ENCODE measurements around the gene ACSF3.

Gene ACSF3

DNA sequence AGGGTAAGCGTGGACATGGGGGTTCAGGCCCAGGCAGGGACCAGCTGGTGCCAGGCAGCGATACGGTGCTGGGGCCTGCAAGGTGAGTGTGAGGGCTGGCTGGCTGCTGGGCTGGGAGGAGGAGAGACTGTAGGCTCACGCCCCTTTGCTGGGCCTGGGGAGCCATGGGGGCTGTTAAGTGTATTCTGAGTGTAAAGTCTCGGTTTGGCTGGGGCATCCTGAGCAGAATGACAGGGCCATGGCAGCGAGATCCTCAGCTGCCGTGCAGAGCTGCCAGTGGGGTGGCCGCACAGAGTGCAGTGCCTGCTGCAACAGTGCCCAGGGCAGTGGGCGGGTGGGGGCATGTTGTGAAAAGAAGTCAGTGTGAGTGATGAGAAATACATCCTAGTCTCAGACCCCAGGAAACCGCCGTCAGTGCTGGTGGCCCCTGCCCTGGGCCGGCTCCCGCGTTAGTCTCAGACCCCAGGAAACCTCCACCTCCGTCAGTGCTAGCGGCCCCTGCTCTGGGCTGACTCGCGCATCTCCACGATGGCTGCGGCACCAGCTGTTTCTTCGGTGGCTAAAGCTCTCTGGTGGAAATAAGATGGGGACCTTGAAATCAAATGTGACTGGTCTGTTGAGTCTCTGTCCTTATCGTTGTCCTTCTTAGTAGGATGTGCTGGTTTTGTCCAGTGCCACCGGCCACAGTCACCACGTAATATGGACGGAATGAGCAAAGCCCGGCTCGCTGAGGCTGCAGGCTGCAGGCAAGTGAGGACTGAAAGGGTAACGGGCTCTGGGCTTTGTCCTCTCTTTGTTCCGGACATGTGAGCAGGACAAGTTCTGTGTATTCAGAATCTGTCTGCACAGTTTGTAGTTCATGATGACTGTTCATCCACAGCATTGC, 22.9 kb downstream of the ACSF3 start:
- POLR2A ChIA-PET: no interaction called here

GRCh38 chr16:89117227-89117974, 23.7 kb downstream of the ACSF3 start:
- ChIA-PET POLR2A (no interaction called here), CTCF (interaction anchor here (1.3 kb wide), 1 partner anchor 17 kb away, joined by 4 read pairs; no protein-coding TSS in a partner anchor)
- H3K4me3 ChIP-seq (ENCODE audit: low read depth, low read length): no peak overlapping the region
- TF ChIP-seq, protein P1, sequence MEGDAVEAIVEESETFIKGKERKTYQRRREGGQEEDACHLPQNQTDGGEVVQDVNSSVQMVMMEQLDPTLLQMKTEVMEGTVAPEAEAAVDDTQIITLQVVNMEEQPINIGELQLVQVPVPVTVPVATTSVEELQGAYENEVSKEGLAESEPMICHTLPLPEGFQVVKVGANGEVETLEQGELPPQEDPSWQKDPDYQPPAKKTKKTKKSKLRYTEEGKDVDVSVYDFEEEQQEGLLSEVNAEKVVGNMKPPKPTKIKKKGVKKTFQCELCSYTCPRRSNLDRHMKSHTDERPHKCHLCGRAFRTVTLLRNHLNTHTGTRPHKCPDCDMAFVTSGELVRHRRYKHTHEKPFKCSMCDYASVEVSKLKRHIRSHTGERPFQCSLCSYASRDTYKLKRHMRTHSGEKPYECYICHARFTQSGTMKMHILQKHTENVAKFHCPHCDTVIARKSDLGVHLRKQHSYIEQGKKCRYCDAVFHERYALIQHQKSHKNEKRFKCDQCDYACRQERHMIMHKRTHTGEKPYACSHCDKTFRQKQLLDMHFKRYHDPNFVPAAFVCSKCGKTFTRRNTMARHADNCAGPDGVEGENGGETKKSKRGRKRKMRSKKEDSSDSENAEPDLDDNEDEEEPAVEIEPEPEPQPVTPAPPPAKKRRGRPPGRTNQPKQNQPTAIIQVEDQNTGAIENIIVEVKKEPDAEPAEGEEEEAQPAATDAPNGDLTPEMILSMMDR (IDR thresholded peaks at IDR 0.05; ENCODE audit: insufficient read depth, low read length, missing control alignments): no peak
- DNase-seq (ENCODE audit: low read depth, low spot score): no peak

More for the DNA sequence above, 22.9 kb downstream of the ACSF3 start:
- H3K4me3 ChIP-seq (ENCODE audit: low read depth, low read length): no peak overlapping the region
- CTCF ChIA-PET: no interaction called here
- no peak for DNase-seq (ENCODE audit: low read depth, low spot score)
- TF ChIP-seq, protein P1 (IDR thresholded peaks at IDR 0.05; ENCODE audit: insufficient read depth, low read length, missing control alignments): no peak

GRCh38 chr16:89117975-89118289, 24.3 kb downstream of the ACSF3 start:
- POLR2A ChIA-PET: no interaction called here
- CTCF ChIA-PET: interaction anchor here (1.3 kb wide), 1 partner anchor 16 kb away, joined by 4 read pairs; no protein-coding TSS in a partner anchor
- DNase-seq (ENCODE audit: low read depth, low spot score): no peak
- no peak overlapping the region for H3K4me3 ChIP-seq (ENCODE audit: low read depth, low read length)
- TF ChIP-seq, protein P1 (IDR thresholded peaks at IDR 0.05; ENCODE audit: insufficient read depth, low read length, missing control alignments): no peak

DNA sequence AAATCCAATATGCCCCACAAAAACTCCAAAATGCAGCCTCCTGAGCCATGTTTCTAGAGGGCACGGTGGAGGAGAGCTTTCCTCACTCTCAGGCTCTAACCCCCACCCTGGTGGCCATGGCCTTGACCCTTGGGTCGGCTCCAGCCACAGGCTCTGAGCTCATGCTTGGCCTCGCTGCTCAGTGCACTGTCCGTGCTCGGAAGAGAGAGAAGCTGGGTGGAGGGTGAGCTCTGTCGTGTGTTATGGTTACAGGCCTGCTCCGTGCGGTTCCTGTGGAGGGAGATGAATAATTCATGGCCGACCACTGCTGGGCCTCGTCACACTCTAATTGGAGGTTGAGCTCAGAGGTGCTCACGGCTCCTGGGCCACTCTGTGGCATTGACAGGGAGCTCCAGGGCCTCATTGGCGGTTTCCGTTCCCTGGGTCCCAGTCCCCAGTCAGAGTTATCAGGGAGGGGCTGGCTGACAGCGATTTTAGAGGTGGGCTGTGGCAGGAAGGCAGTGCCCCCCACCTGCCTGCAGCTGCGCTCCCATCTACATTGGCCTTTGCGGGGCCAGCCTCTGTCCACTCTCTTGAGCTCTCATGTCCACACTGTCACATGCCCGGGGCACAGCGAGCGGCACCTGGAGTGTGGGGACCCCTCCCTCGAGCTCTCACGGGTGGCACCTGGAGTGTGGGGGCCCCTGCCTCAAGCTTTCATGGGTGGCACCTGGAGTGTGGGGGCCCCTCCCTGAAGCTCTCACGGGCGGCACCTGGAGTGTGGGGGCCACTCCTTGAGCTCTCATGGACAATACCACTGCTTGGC, 24.9 kb downstream of the ACSF3 start:
- CTCF ChIA-PET: interaction anchor here (1.3 kb wide), 1 partner anchor 16 kb away, joined by 4 read pairs; no protein-coding TSS in a partner anchor
- TF ChIP-seq, protein P1 (IDR thresholded peaks at IDR 0.05; ENCODE audit: insufficient read depth, low read length, missing control alignments): no peak
- DNase-seq (ENCODE audit: low read depth, low spot score): no peak
- POLR2A ChIA-PET: no interaction called here
- H3K4me3 ChIP-seq (ENCODE audit: low read depth, low read length): no peak overlapping the region

- CTCF ChIA-PET: interaction anchor here (1.3 kb wide), 1 partner anchor 15 kb away, joined by 4 read pairs; no protein-coding TSS in a partner anchor
- DNase-seq (ENCODE audit: low read depth, low spot score): no peak
- no peak overlapping the region for H3K4me3 ChIP-seq (ENCODE audit: low read depth, low read length)
- POLR2A ChIA-PET: no interaction called here
- TF ChIP-seq, protein P1 (IDR thresholded peaks at IDR 0.05; ENCODE audit: insufficient read depth, low read length, missing control alignments): no peak
Measured at GRCh38 chr16:89119166-89119621, 25.5 kb downstream of the ACSF3 start.

Measured in AG04449 (cell line).